Fibroblast of mammary gland (primary cell): ENCODE data around the gene CDH22.

Experiments used
- DNase-seq: peaks from one replicate; pipeline ENCODE4 v3.0.0-alpha.2; 2010; ENCODE audit warnings: low read depth
- H3K4me3 ChIP-seq: 2 replicates; pipeline ENCODE4 v1.5.1; 2011; ENCODE audit warnings: low read depth, mild to moderate bottlenecking, low read length, moderate library complexity; ENCODE audit not compliant: control insufficient read depth
- CTCF ChIP-seq: conservative IDR thresholded peaks from 2 replicates; pipeline ENCODE4 v1.5.1; 2011; ENCODE audit warnings: low read depth, low read length, inconsistent platforms; ENCODE audit not compliant: control insufficient read depth, insufficient read depth

Gene CDH22

DNA sequence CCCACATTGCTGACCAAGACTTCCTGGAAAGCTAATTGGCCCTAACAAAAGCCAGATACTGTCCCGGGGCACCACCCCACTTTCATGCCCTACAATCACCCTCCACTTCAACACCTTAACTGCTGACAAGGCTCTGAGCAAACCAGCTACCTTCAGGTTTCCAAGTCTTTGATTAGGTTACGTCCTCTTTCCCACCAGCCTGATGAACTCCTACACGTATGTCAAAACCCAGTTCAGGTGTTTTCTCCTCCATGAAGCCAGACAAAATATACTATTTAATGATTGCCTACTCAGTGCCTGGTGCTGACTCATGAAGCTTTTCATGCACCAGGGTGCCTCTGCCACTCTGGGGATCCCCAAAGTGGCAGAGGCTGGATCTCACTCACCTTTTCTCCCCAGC is 58.6 kb downstream of the CDH22 start:
- DNase-seq = no peak
- H3K4me3 ChIP-seq = no peak overlapping the region
- no peak for TF ChIP-seq CTCF

- no peak for TF ChIP-seq CTCF
- DNase-seq = no peak
- H3K4me3 ChIP-seq = no peak overlapping the region
Observed at GRCh38 chr20:46246559-46246958, 61.7 kb downstream of the CDH22 start.

- H3K4me3 ChIP-seq = no peak overlapping the region
- peak; percentile 53 for DNase-seq
- TF ChIP-seq CTCF = no peak
Observed at GRCh38 chr20:46243707-46244628, 64.3 kb downstream of the CDH22 start.

DNA sequence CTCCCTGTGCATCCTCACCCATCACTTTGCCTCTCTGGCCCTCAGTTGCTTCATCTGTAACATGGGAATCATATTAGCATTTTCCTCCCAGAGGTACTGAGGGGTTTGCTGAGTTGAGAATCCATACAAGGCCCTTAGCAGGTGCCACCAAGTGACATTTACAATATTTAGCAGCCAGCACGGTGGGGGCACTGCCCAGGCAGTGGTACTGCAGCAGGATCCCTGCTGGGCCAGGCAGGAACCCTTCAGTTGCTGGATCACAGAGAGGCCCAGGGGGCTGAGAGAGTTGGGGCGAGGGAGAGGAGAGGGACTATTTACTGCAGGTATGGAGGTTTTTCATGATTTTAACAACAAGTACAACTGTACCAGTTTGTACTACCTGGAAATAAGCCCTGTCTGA is 65.9 kb downstream of the CDH22 start:
- TF ChIP-seq CTCF = no peak
- DNase-seq = no peak
- H3K4me3 ChIP-seq = no peak overlapping the region

DNA sequence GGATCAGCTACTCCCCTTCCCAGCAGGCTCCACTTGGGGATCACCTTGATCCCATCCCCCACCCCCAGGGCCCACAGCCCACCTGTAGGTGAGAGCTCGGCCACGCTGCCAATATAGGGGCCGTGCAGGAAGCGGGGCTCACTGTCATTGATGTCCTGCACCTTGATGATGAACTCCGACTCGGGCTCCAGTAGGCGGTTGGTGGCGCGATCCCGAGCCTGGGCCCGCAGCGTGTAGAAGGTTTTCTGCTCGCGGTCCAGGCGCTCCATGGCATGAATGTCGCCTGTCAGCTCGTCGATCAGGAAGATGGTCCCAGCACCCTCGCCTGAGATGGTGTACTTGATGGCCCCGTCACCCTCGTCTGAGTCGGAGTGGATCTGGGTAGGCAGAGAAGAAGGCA is 67.4 kb downstream of the CDH22 start:
- no peak overlapping the region for H3K4me3 ChIP-seq
- DNase-seq = no peak
- TF ChIP-seq CTCF = no peak

DNA sequence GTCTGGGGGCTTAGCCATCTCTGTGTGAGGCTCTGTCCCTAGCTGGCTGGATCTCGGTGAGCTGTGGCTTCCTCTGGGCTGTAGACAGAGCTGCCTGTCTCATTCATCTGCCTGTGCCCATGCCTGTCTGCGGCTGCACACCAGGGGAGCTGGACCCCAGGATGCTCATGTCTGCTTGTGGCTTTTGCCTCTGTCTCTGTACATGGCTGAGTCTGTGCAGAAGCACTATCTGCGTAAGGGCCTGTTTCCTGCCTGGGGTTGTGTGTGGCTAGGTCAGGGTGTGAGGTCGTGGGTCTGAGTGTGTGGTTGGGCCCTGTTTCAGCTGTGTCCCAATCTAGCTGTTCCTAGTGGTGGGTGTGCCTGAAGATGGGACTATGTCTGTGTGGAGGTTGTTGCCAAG is 68.2 kb downstream of the CDH22 start:
- no peak for DNase-seq
- TF ChIP-seq CTCF = no peak
- H3K4me3 ChIP-seq = no peak overlapping the region
